ENCODE data around the gene GALNT7. TPM values are rescaled to one million over a fixed set of nuclear protein-coding genes. Genes with fewer than 3 reads are reported as not detected.

The GALNT7 gene
- total and polyA plus RNA-seq, 10 of the 15 experiments (the other 5 are each of a cell fraction or from before 2014, with no cell fraction given), result 14.2 to 33.2 (median 28.9) TPM

DNA sequence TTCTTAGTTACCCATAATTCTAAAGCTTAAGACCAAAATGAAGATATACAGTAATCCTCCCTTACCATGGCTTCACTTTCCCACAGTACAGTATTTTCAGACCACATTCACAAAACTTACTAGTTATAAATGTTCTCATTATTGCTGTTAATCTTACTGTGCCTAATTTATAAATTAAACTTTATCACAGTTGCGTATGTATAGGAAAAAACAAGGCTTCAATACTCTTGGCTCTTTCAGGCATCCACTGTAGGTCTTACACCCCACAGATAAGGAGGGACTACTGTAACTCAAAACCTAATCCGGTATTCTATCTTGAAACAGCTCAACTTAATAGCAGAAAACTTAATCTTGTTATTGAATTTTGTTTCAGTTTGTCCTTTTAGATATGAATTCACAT is 162.0 kb downstream of the GALNT7 start:
- ChIA-PET CTCF (interaction anchor here (0.9 to 4.4 kb wide), 11 partner anchors 9 to 317 kb away, joined by 3 to 28 read pairs (median 6); partner anchors contain the start of gene SAP30), RAD21 (ENCODE audit: unreplicated experiment) (interaction anchor here (0.6 to 8.4 kb wide), 11 partner anchors 11 to 317 kb away, joined by 3 to 145 read pairs (median 4); partner anchors contain the start of gene SAP30), SMC1A (ENCODE audit: uncharacterized antibody, unreplicated experiment) (interaction anchor here (1.1 to 14.3 kb wide), 11 partner anchors 9 to 317 kb away, joined by 4 to 232 read pairs (median 5); partner anchors contain the start of gene SAP30), POLR2A (interaction anchor here (13.9 kb wide), 1 partner anchor 41 kb away, joined by 472 read pairs; the partner anchor contains the start of gene SAP30)
- H3K36me3 ChIP-seq (ENCODE audit: control insufficient read depth in 2 of 2, insufficient read depth in 2 of 2, low read length in 1 of 2), result peaks cover 0 to 18% of the 10 kb centered on the region in 2 experiments; a peak in 3 of 4 replicates
- in situ Hi-C loops (cut with MboI) (loop anchor here (5.0 kb wide), 1 partner anchor 37 kb away; no protein-coding TSS in a partner anchor), intact Hi-C loops (cut with micrococcal nuclease; ENCODE audit: unreplicated experiment) (loop anchor here (5.0 kb wide), 1 partner anchor 163 kb away; the partner anchor contains the start of gene GALNT7)
- ATAC-seq, result no peak
- H3K27ac ChIP-seq (ENCODE audit: control insufficient read depth, insufficient read depth), result no peak overlapping the region
- H3K4me2 ChIP-seq (ENCODE audit: control insufficient read depth, insufficient read depth), result peak overlapping the region; percentile 46; the same call in 1 of the 2 replicates
- H3K27me3 ChIP-seq (replicated peaks in 1 of 2; ENCODE audit: control insufficient read depth in 2 of 2, insufficient read depth in 2 of 2, low read length in 1 of 2), result no peaks in the 10 kb centered on the region
- H3K79me2 ChIP-seq (ENCODE audit: control insufficient read depth, insufficient read depth, low read length), result peaks cover 56% of the 10 kb centered on the region
- H2AFZ ChIP-seq (ENCODE audit: control insufficient read depth, low read depth, low read length), result no peak overlapping the region
- FAIRE-seq, result no peak
- no TSS peak for BruUV-seq (replicated peaks)
- no peak overlapping the region for H3K9ac ChIP-seq (ENCODE audit: control insufficient read depth, insufficient read depth, low read length)
- WGBS (ENCODE audit: insufficient coverage, insufficient replicate concordance, low lambda C conversion rate, missing lambda C conversion rate), result 100% methylated on average over 2 of the region's 2 CpGs
- no peaks in the 10 kb centered on the region for H4K20me1 ChIP-seq (ENCODE audit: control insufficient read depth, insufficient read depth)
- peak overlapping the region; percentile 8; the same call in 1 of the 2 replicates for H3K4me3 ChIP-seq
- H3K4me1 ChIP-seq (ENCODE audit: control insufficient read depth, insufficient read depth, low read length), result peaks cover 3% of the 10 kb centered on the region
- H3K9me3 ChIP-seq (replicated peaks; ENCODE audit: control insufficient read depth, insufficient read depth, low read length), result no peaks in the 10 kb centered on the region
- DNase-seq (ENCODE audit: low read depth, low spot score), result no peak
- TF ChIP-seq E2F8 (IDR thresholded peaks at IDR 0.05; ENCODE audit: low read depth, partially characterized antibody) (peak; percentile 48), MEF2A (IDR thresholded peaks at IDR 0.05; ENCODE audit: insufficient read depth, low read depth, low read length) (no peak), RBBP5 (conservative IDR thresholded peaks at IDR 0.05) (no peak)

Data from GM12878 (cell line).